ENCODE data around the gene GPATCH4.

Gene GPATCH4

DNA sequence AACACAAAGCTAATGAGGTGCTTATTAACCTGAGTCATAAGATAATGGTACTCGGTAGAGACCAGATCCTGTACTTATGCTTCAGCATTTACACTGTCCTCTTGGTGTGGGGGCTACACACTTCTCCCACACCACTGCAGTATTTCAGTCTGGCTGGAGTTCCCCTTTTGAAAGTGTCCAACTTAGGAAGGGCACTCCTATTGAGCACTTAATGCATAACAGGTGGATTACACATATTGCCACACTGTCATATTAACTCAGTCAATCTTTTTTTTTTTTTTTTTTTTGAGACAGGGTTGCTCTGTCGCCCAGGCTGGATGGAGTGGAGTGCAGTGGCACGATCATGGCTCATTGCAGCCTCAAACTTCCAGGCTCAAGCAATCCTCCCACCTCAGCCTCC is 1.5 kb downstream of the GPATCH4 start:
- H3K36me3 ChIP-seq (ENCODE audit: control insufficient read depth, insufficient read depth, low read length) = peaks cover 38% of the 10 kb centered on the region
- peak overlapping the region; percentile 52 for H3K27ac ChIP-seq (ENCODE audit: insufficient read depth, low read length, poor library complexity, severe bottlenecking)
- DNase-seq = no peak
- no peaks in the 10 kb centered on the region for H3K27me3 ChIP-seq (replicated peaks; ENCODE audit: control insufficient read depth, insufficient read depth, low read length, poor library complexity, severe bottlenecking)
- H3K4me3 ChIP-seq (ENCODE audit: insufficient read depth, low read depth, low read length, poor library complexity, severe bottlenecking) = no peak overlapping the region
- peaks cover 5% of the 10 kb centered on the region for H3K4me1 ChIP-seq (ENCODE audit: control insufficient read depth, insufficient read depth, low read length, poor library complexity, severe bottlenecking)
- H3K9me3 ChIP-seq (ENCODE audit: control insufficient read depth, low read length) = no peaks in the 10 kb centered on the region

DNA sequence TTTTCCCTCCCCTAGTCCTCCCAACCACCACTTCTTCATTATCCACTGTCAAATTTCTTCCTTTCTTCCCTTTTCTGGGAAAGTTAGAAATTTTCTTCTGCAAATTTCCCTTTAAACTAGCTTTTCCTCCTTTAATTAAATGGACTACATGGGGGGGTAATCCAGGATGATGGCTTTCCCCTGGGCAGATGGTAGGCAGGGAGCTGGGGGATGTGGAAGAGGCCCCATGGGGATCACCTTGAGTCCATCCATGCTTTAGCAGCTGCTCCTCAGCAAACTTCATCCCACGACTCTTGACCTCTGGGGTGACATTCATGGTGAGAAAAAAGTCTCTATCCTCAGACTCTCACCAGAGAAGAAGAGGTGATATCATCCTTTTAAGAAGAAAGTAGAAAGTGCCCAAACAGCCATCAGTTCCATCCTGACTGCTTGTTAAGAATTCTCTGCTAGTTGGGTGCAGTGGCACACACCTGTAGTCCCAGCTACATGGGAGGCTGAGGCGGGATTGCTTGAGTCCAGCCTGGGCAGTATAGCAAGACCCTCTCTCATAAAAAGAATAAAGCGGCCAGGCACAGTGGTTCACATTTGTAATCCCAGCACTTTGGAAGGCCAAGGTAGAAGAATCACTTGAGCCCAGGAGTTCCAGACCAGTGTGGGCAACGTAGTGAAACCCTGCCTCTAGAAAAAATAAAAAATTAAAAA is 2.4 kb downstream of the GPATCH4 start:
- Histone ChIP-seq H3K27ac (ENCODE audit: insufficient read depth, low read length, poor library complexity, severe bottlenecking) (peak overlapping the region; percentile 52), H3K4me3 (ENCODE audit: insufficient read depth, low read depth, low read length, poor library complexity, severe bottlenecking) (no peak overlapping the region), H3K36me3 (ENCODE audit: control insufficient read depth, insufficient read depth, low read length) (peaks cover 45% of the 10 kb centered on the region), H3K27me3 (replicated peaks; ENCODE audit: control insufficient read depth, insufficient read depth, low read length, poor library complexity, severe bottlenecking) (no peaks in the 10 kb centered on the region), H3K4me1 (ENCODE audit: control insufficient read depth, insufficient read depth, low read length, poor library complexity, severe bottlenecking) (peaks cover 5% of the 10 kb centered on the region), H3K9me3 (ENCODE audit: control insufficient read depth, low read length) (no peaks in the 10 kb centered on the region)
- no peak for DNase-seq

DNA sequence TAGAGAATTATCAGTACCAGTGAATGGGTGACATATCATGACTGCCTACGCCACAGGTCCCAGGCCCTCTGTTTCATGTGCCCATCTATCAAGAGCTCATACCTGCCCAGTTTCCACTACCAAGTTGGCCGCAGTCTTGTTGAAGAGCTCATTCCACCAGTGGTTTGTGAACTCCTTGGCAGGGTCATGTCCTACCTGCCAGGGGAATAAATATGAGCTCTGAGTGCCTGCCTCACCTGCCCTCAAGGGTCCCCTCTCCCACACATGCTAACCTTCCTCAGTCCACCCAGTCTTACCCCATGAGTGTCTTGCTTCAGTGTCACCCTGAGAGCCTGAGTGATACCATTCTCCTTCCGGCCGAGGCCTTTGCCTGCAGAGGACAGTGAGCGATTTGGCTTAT is 3.2 kb downstream of the GPATCH4 start:
- no peak overlapping the region for H3K27ac ChIP-seq (ENCODE audit: insufficient read depth, low read length, poor library complexity, severe bottlenecking)
- no peaks in the 10 kb centered on the region for H3K9me3 ChIP-seq (ENCODE audit: control insufficient read depth, low read length)
- peaks cover 5% of the 10 kb centered on the region for H3K4me1 ChIP-seq (ENCODE audit: control insufficient read depth, insufficient read depth, low read length, poor library complexity, severe bottlenecking)
- no peak overlapping the region for H3K4me3 ChIP-seq (ENCODE audit: insufficient read depth, low read depth, low read length, poor library complexity, severe bottlenecking)
- no peaks in the 10 kb centered on the region for H3K27me3 ChIP-seq (replicated peaks; ENCODE audit: control insufficient read depth, insufficient read depth, low read length, poor library complexity, severe bottlenecking)
- no peak for DNase-seq
- peaks cover 45% of the 10 kb centered on the region for H3K36me3 ChIP-seq (ENCODE audit: control insufficient read depth, insufficient read depth, low read length)

DNA sequence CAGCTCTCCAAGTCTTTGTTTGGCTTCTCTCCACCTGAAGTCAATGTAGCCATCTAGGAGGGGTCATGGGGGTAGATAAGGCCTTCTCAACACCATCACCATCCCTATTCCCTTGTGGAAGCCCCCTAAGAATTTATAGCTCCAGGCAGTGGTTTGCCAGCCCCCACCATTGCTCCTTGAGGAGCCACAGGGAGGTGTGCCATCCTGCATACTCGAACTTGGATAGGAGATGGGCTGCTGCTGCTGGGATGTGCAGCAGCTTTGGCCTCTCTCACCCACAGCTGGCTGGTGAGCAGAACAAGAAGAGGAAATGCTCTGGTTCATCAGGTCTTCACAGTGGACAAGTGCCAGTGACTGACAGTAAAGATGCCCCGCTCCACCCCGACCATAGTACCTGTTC is 4.9 kb downstream of the GPATCH4 start:
- no peaks in the 10 kb centered on the region for H3K9me3 ChIP-seq (ENCODE audit: control insufficient read depth, low read length)
- peaks cover 6% of the 10 kb centered on the region for H3K4me1 ChIP-seq (ENCODE audit: control insufficient read depth, insufficient read depth, low read length, poor library complexity, severe bottlenecking)
- no peak overlapping the region for H3K4me3 ChIP-seq (ENCODE audit: insufficient read depth, low read depth, low read length, poor library complexity, severe bottlenecking)
- H3K27me3 ChIP-seq (replicated peaks; ENCODE audit: control insufficient read depth, insufficient read depth, low read length, poor library complexity, severe bottlenecking) = no peaks in the 10 kb centered on the region
- peaks cover 45% of the 10 kb centered on the region for H3K36me3 ChIP-seq (ENCODE audit: control insufficient read depth, insufficient read depth, low read length)
- H3K27ac ChIP-seq (ENCODE audit: insufficient read depth, low read length, poor library complexity, severe bottlenecking) = no peak overlapping the region
- DNase-seq = no peak

DNA sequence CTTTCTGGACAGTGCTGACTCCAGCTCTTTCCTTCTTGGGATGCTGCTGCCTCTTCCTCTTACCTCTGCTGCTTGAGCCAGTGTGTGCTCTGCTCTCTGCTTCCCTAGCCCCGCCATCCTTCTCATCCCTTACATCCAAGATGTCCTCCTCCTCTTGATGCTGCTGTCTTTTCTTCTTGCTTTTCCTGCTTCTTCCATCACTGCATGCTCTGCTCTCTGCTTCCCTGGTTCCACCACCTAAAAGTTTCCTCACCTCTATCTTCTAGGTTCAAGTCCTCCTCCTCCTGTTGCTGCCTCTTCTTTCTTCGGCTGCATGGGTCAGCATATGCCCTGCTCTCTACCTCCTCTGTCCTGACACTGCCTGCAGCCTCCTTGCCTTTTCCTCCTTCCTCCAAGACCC is 6.3 kb downstream of the GPATCH4 start:
- no peak for DNase-seq
- Histone ChIP-seq H3K4me3 (ENCODE audit: insufficient read depth, low read depth, low read length, poor library complexity, severe bottlenecking) (no peak overlapping the region), H3K27ac (ENCODE audit: insufficient read depth, low read length, poor library complexity, severe bottlenecking) (no peak overlapping the region), H3K4me1 (ENCODE audit: control insufficient read depth, insufficient read depth, low read length, poor library complexity, severe bottlenecking) (peaks cover 6% of the 10 kb centered on the region), H3K36me3 (ENCODE audit: control insufficient read depth, insufficient read depth, low read length) (peaks cover 45% of the 10 kb centered on the region), H3K27me3 (replicated peaks; ENCODE audit: control insufficient read depth, insufficient read depth, low read length, poor library complexity, severe bottlenecking) (no peaks in the 10 kb centered on the region), H3K9me3 (ENCODE audit: control insufficient read depth, low read length) (no peaks in the 10 kb centered on the region)

DNA sequence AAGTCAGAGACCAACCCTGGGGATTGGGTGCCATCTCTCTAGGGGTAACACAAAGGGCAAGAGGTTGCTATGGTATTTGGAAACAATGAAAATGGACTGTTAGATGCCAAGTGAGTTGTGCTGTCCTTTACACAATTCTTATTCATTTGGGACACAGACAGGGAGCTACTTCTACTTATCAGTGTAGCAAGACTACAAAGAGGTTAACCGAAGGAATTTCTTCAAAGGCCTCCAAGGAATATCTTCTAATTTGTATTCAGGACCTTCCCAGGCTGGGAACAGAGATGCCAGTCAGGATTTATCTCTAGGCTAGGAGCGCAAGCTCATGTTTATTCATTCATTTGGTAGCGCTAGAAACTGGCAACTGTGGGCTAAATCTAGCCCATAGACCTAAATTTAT is 7.1 kb downstream of the GPATCH4 start:
- no peak for DNase-seq
- Histone ChIP-seq H3K27me3 (replicated peaks; ENCODE audit: control insufficient read depth, insufficient read depth, low read length, poor library complexity, severe bottlenecking) (no peaks in the 10 kb centered on the region), H3K36me3 (ENCODE audit: control insufficient read depth, insufficient read depth, low read length) (peaks cover 45% of the 10 kb centered on the region), H3K27ac (ENCODE audit: insufficient read depth, low read length, poor library complexity, severe bottlenecking) (no peak overlapping the region), H3K4me3 (ENCODE audit: insufficient read depth, low read depth, low read length, poor library complexity, severe bottlenecking) (no peak overlapping the region), H3K4me1 (ENCODE audit: control insufficient read depth, insufficient read depth, low read length, poor library complexity, severe bottlenecking) (peaks cover 6% of the 10 kb centered on the region), H3K9me3 (ENCODE audit: control insufficient read depth, low read length) (no peaks in the 10 kb centered on the region)

DNA sequence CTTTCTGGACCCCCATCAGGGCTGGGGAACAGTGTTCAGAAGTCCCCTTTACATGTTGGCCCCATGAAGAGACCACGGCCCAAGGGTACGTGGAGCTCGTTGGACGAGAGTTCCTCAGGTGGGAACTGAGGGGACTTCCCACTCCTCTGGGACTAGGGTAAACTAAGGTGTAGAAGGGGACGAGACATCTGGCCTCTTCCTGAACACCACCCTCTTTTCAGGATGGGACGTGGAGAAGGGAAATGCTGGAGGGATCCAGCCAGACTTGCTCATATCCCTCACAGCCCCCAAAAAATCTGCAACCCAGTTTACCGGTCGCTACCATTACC is 7.7 kb downstream of the GPATCH4 start:
- Histone ChIP-seq H3K27me3 (replicated peaks; ENCODE audit: control insufficient read depth, insufficient read depth, low read length, poor library complexity, severe bottlenecking) (no peaks in the 10 kb centered on the region), H3K9me3 (ENCODE audit: control insufficient read depth, low read length) (no peaks in the 10 kb centered on the region), H3K36me3 (ENCODE audit: control insufficient read depth, insufficient read depth, low read length) (peaks cover 42% of the 10 kb centered on the region), H3K4me1 (ENCODE audit: control insufficient read depth, insufficient read depth, low read length, poor library complexity, severe bottlenecking) (peaks cover 6% of the 10 kb centered on the region), H3K4me3 (ENCODE audit: insufficient read depth, low read depth, low read length, poor library complexity, severe bottlenecking) (no peak overlapping the region), H3K27ac (ENCODE audit: insufficient read depth, low read length, poor library complexity, severe bottlenecking) (no peak overlapping the region)
- no peak for DNase-seq

DNA sequence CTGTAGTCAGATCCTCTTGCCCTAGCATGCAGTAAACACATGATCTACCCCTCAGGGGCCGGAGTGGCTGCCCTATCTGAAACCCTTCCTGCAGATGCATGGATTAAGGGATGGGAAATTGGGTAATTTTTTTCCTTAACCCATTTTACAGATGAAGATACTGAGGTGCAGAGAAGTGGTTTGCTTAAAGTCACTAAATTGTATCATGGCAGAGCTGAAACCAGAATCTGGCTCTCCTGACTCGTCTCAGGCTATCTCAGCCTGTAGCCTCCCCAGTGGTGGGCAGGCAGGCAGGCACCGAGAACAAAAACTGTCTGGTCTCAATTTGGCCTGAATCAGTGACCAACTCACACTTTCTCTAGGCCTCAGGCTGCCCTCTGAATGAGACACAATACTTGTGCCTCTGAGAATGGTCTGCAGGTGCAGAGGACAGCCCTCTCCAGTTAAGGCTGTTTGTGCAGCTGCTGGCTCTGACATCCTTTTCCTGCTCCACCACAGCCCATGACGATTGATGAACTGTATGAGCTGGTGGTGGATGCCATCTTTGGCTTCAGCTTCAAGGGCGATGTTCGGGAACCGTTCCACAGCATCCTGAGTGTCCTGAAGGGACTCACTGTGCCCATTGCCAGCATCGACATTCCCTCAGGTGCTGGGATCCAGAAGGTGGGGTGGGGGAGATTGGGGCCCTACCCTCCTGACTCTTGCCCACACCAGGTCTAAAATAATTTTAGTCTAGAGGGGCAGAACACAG is 8.2 kb downstream of the GPATCH4 start:
- Histone ChIP-seq H3K4me3 (ENCODE audit: insufficient read depth, low read depth, low read length, poor library complexity, severe bottlenecking) (no peak overlapping the region), H3K27me3 (replicated peaks; ENCODE audit: control insufficient read depth, insufficient read depth, low read length, poor library complexity, severe bottlenecking) (no peaks in the 10 kb centered on the region), H3K36me3 (ENCODE audit: control insufficient read depth, insufficient read depth, low read length) (peaks cover 37% of the 10 kb centered on the region), H3K4me1 (ENCODE audit: control insufficient read depth, insufficient read depth, low read length, poor library complexity, severe bottlenecking) (peaks cover 6% of the 10 kb centered on the region), H3K9me3 (ENCODE audit: control insufficient read depth, low read length) (no peaks in the 10 kb centered on the region), H3K27ac (ENCODE audit: insufficient read depth, low read length, poor library complexity, severe bottlenecking) (no peak overlapping the region)
- DNase-seq = no peak

DNA sequence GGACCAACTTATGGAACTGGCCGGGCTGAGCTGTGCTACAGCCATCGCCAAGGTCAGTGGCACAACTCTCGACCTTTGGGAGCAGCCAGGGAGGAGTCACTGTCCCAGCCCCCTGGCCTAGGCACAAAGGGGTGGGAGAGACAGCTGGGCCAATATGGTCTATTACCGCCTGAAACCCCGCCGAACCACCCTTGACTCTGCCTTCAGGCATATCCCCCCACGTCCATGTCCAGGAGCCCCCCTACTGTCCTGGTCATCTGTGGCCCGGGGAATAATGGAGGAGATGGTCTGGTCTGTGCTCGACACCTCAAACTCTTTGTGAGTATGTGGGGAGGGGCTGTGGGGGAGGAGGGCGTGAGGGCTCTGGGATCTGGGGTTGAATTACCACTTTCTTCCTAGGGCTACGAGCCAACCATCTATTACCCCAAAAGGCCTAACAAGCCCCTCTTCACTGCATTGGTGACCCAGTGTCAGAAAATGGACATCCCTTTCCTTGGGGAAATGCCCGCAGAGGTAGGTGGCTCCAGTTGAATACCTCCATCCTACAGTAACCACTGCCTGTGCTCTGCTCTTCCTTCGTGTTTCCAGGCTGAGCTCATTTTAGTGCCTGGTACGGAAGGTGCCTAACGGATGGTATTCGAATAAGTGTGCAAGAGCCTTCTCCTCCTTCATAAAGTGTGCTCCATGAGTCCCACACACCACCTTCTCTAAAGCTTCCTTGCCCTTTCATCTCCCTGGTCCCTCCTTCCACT is 8.9 kb downstream of the GPATCH4 start:
- Histone ChIP-seq H3K27ac (ENCODE audit: insufficient read depth, low read length, poor library complexity, severe bottlenecking) (peak overlapping the region; percentile 64), H3K4me1 (ENCODE audit: control insufficient read depth, insufficient read depth, low read length, poor library complexity, severe bottlenecking) (peaks cover 6% of the 10 kb centered on the region), H3K27me3 (replicated peaks; ENCODE audit: control insufficient read depth, insufficient read depth, low read length, poor library complexity, severe bottlenecking) (no peaks in the 10 kb centered on the region), H3K4me3 (ENCODE audit: insufficient read depth, low read depth, low read length, poor library complexity, severe bottlenecking) (peak overlapping the region; percentile 57), H3K9me3 (ENCODE audit: control insufficient read depth, low read length) (no peaks in the 10 kb centered on the region), H3K36me3 (ENCODE audit: control insufficient read depth, insufficient read depth, low read length) (peaks cover 31% of the 10 kb centered on the region)
- no peak for DNase-seq
